ENCODE results near the gene TMEM117.

Gene TMEM117

GRCh38 chr12:44099486-44099885, 263.6 kb downstream of the TMEM117 start:
- no peak overlapping the region for H3K4me3 ChIP-seq (ENCODE audit: low read depth in 1 of 2, low read length in 1 of 2)
- TF ChIP-seq CTCF (IDR thresholded peaks at IDR 0.05): no peak

GRCh38 chr12:44100264-44100663, 264.4 kb downstream of the TMEM117 start:
- H3K36me3 ChIP-seq: no peaks in the 10 kb centered on the region
- no peaks in the 10 kb centered on the region for H3K9me3 ChIP-seq
- no peak overlapping the region for H3K27ac ChIP-seq
- H3K4me1 ChIP-seq (ENCODE audit: control insufficient read depth in 1 of 2, insufficient read depth in 1 of 2, low read depth in 1 of 2, low read length in 1 of 2): no peaks in the 10 kb centered on the region
- H3K27me3 ChIP-seq: no peaks in the 10 kb centered on the region
- H3K4me3 ChIP-seq (ENCODE audit: low read depth in 1 of 2, low read length in 1 of 2): no peak overlapping the region
- no peak for TF ChIP-seq CTCF (IDR thresholded peaks at IDR 0.05)

More at GRCh38 chr12:44099486-44099885, 263.6 kb downstream of the TMEM117 start:
- Histone ChIP-seq H3K36me3 (no peaks in the 10 kb centered on the region), H3K4me1 (ENCODE audit: control insufficient read depth in 1 of 2, insufficient read depth in 1 of 2, low read depth in 1 of 2, low read length in 1 of 2) (no peaks in the 10 kb centered on the region), H3K27me3 (no peaks in the 10 kb centered on the region), H3K9me3 (no peaks in the 10 kb centered on the region), H3K27ac (no peak overlapping the region)

- Histone ChIP-seq H3K27me3 (no peaks in the 10 kb centered on the region), H3K4me3 (ENCODE audit: low read depth in 1 of 2, low read length in 1 of 2) (no peak overlapping the region), H3K4me1 (ENCODE audit: control insufficient read depth in 1 of 2, insufficient read depth in 1 of 2, low read depth in 1 of 2, low read length in 1 of 2) (no peaks in the 10 kb centered on the region), H3K27ac (no peak overlapping the region), H3K9me3 (no peaks in the 10 kb centered on the region), H3K36me3 (no peaks in the 10 kb centered on the region)
- TF ChIP-seq CTCF (IDR thresholded peaks at IDR 0.05): no peak
Measured at GRCh38 chr12:44101475-44101874, 265.6 kb downstream of the TMEM117 start.

- no peak overlapping the region for H3K4me3 ChIP-seq (ENCODE audit: low read depth in 1 of 2, low read length in 1 of 2)
Measured at GRCh38 chr12:44114906-44115305, 279.0 kb downstream of the TMEM117 start.

GRCh38 chr12:44117337-44117736, 281.5 kb downstream of the TMEM117 start:
- H3K9me3 ChIP-seq: peaks cover 4% of the 10 kb centered on the region
- H3K36me3 ChIP-seq: no peaks in the 10 kb centered on the region
- H3K27me3 ChIP-seq: no peaks in the 10 kb centered on the region
- no peak for TF ChIP-seq CTCF (IDR thresholded peaks at IDR 0.05)
- H3K27ac ChIP-seq: no peak overlapping the region
- H3K4me3 ChIP-seq (ENCODE audit: low read depth in 1 of 2, low read length in 1 of 2): no peak overlapping the region
- no peaks in the 10 kb centered on the region for H3K4me1 ChIP-seq (ENCODE audit: control insufficient read depth in 1 of 2, insufficient read depth in 1 of 2, low read depth in 1 of 2, low read length in 1 of 2)

More at GRCh38 chr12:44114906-44115305, 279.0 kb downstream of the TMEM117 start:
- Histone ChIP-seq H3K36me3 (no peaks in the 10 kb centered on the region), H3K27ac (no peak overlapping the region), H3K9me3 (no peaks in the 10 kb centered on the region), H3K4me1 (ENCODE audit: control insufficient read depth in 1 of 2, insufficient read depth in 1 of 2, low read depth in 1 of 2, low read length in 1 of 2) (no peaks in the 10 kb centered on the region), H3K27me3 (no peaks in the 10 kb centered on the region)
- no peak for TF ChIP-seq CTCF (IDR thresholded peaks at IDR 0.05)

GRCh38 chr12:44118946-44119345, 283.1 kb downstream of the TMEM117 start:
- H3K27ac ChIP-seq: no peak overlapping the region
- H3K9me3 ChIP-seq: peaks cover 7% of the 10 kb centered on the region
- no peak for TF ChIP-seq CTCF (IDR thresholded peaks at IDR 0.05)
- H3K4me3 ChIP-seq (ENCODE audit: low read depth in 1 of 2, low read length in 1 of 2): no peak overlapping the region
- no peaks in the 10 kb centered on the region for H3K36me3 ChIP-seq
- H3K27me3 ChIP-seq: no peaks in the 10 kb centered on the region
- no peaks in the 10 kb centered on the region for H3K4me1 ChIP-seq (ENCODE audit: control insufficient read depth in 1 of 2, insufficient read depth in 1 of 2, low read depth in 1 of 2, low read length in 1 of 2)
